ENCODE data around the gene HSD17B4.
"Not testable (repeated sequence)": the region's sequence is repeated elsewhere in the genome, so short reads cannot be mapped to it uniquely, and the experiment has no call there.

Gene HSD17B4

DNA sequence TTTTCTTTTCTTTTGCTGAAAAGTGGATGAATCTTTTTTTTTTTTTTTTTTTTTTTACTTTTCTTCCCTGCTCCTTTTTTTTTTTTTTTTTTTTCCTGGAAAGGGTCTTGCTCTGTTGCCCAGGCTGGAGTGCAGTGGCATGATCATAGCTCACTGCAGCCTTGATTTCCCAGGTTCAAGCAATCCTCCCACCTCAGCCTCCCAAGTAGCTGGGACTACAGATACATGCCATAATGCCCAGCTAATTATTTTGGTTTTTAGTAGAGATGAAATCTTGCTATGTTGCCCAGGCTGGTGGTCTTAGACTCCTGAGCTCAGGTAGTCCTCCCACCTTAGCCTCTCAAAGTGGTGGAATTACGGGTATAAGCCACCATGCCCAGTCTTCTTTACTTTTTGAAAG lies 20.9 kb downstream of the HSD17B4 start:
- TF ChIP-seq, protein P1, sequence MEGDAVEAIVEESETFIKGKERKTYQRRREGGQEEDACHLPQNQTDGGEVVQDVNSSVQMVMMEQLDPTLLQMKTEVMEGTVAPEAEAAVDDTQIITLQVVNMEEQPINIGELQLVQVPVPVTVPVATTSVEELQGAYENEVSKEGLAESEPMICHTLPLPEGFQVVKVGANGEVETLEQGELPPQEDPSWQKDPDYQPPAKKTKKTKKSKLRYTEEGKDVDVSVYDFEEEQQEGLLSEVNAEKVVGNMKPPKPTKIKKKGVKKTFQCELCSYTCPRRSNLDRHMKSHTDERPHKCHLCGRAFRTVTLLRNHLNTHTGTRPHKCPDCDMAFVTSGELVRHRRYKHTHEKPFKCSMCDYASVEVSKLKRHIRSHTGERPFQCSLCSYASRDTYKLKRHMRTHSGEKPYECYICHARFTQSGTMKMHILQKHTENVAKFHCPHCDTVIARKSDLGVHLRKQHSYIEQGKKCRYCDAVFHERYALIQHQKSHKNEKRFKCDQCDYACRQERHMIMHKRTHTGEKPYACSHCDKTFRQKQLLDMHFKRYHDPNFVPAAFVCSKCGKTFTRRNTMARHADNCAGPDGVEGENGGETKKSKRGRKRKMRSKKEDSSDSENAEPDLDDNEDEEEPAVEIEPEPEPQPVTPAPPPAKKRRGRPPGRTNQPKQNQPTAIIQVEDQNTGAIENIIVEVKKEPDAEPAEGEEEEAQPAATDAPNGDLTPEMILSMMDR (IDR thresholded peaks at IDR 0.05; ENCODE audit: low read length, missing control alignments), result no peak
- H3K4me3 ChIP-seq (replicated peaks; ENCODE audit: low read depth, low read length), result no peak overlapping the region
- no peak for DNase-seq (ENCODE audit: low read depth)

DNA sequence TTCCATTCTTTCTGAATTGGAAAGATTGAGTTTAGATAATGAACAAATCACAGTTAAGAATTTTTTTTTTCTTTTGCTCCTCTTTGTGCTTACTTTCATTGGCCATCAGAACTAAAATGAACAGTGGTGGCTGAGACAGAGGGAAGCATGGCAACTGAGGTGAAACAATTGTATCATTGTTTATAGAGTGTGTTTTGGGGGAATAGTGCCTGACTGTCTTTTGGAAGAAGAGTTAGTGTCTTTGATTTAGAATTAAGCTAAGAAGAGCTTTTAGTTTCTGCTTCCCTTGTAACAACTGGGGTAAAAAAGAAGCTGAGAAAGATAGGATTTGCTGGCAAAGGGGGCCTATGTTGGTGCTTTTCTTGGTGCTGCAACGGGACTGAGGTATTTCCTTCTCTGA lies 24.0 kb downstream of the HSD17B4 start:
- DNase-seq (ENCODE audit: low read depth), result no peak
- TF ChIP-seq, protein P1 (IDR thresholded peaks at IDR 0.05; ENCODE audit: low read length, missing control alignments), result no peak
- H3K4me3 ChIP-seq (replicated peaks; ENCODE audit: low read depth, low read length), result no peak overlapping the region

DNA sequence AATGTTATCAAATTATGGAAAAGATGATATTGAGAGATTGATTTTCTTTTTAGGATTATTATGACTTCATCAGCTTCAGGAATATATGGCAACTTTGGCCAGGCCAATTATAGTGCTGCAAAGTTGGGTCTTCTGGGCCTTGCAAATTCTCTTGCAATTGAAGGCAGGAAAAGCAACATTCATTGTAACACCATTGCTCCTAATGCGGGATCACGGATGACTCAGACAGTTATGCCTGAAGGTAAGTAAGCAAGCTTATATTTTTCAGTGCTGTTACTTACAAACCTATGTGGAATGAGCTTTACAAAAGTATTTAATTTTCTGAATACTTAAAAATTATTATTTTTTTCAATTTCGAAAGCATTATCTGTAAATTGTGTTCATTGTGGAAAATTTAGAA lies 26.5 kb downstream of the HSD17B4 start:
- H3K4me3 ChIP-seq (replicated peaks; ENCODE audit: low read depth, low read length), result no peak overlapping the region
- TF ChIP-seq, protein P1 (IDR thresholded peaks at IDR 0.05; ENCODE audit: low read length, missing control alignments), result no peak
- no peak for DNase-seq (ENCODE audit: low read depth)

DNA sequence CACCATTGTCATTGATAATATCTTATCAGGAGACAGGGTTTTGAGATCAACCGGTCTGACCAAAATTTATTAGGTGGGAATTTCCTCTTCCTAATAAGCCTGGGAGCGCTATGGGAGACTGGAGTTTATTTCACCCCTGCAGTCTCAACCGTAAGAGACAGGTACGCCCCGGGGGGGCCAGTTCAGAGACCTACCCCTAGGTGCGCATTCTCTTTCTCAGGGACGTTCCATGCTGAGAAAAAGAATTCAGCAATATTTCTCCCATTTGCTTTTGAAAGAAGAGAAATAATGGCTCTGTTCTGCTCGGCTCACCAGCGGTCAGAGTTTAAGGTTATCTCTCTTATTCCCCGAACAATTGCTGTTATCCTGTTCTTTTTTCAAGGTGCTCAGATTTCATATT lies 28.3 kb downstream of the HSD17B4 start:
- DNase-seq (ENCODE audit: low read depth), result not testable (repeated sequence)

DNA sequence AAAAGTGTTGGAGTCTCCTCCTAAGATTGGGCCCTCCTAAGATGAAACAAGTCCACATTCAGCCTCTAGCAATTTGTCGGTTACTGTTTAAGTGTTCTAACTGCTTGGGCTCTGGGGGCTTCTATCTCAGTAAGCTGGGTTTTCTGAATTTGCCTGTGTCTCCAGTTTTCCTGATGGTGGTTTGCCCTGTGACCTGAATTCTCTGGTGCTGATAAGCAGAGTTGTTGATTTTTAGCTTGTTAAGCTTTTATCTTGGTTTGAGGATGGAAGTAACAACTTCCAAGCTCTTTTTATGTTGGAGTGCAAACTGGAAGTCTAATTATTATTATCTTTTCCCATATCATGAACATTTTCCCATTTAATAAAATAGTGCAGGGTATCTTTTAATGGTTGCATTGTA lies 30.9 kb downstream of the HSD17B4 start:
- no peak overlapping the region for H3K4me3 ChIP-seq (replicated peaks; ENCODE audit: low read depth, low read length)
- DNase-seq (ENCODE audit: low read depth), result no peak
- TF ChIP-seq, protein P1 (IDR thresholded peaks at IDR 0.05; ENCODE audit: low read length, missing control alignments), result no peak

More for the DNA sequence above, 28.3 kb downstream of the HSD17B4 start:
- H3K4me3 ChIP-seq (replicated peaks; ENCODE audit: low read depth, low read length), result not testable (repeated sequence)

DNA sequence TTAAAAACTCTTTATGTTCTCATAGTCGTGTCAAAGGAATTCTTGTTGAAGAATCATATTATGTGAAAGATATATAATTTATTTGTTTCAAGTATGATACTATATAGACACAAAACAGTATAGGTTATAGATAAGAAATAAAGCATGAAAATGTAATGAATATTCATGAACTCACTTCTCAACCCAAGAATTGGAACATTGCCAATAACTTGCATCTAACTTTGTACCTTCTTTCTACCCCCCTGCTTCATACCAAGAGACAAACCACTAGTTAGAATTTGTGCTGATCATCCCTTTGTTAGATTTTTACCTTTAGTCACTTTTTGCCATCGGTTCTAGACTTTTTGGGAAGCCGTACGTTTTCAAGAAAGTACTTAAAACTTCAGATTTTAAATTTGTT lies 32.6 kb downstream of the HSD17B4 start:
- no peak for DNase-seq (ENCODE audit: low read depth)
- TF ChIP-seq, protein P1 (IDR thresholded peaks at IDR 0.05; ENCODE audit: low read length, missing control alignments), result no peak
- H3K4me3 ChIP-seq (replicated peaks; ENCODE audit: low read depth, low read length), result no peak overlapping the region

DNA sequence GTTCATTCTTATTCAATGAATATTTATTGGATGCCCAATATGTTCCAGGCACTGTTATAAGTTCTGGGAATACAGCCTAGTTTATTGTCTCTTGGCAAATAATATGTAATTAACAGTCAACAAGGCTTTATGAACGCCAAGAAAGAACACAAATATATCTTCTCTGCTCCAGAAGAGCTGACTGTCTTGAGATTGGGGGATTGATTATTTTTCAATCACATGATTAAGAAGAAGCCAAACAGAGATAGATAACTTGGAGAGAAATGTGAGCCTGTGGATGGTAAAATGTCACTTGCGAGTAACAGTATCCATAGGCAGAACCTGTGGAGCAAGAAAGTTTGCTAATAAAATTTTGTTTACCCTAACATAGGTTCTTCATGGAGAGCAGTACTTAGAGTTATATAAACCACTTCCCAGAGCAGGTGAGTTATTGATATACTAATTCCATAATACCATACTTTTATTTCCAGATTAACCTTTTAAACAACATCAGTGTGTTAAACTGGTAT lies 49.4 kb downstream of the HSD17B4 start:
- TF ChIP-seq, protein P1 (IDR thresholded peaks at IDR 0.05; ENCODE audit: low read length, missing control alignments), result no peak
- no peak overlapping the region for H3K4me3 ChIP-seq (replicated peaks; ENCODE audit: low read depth, low read length)
- DNase-seq (ENCODE audit: low read depth), result no peak

DNA sequence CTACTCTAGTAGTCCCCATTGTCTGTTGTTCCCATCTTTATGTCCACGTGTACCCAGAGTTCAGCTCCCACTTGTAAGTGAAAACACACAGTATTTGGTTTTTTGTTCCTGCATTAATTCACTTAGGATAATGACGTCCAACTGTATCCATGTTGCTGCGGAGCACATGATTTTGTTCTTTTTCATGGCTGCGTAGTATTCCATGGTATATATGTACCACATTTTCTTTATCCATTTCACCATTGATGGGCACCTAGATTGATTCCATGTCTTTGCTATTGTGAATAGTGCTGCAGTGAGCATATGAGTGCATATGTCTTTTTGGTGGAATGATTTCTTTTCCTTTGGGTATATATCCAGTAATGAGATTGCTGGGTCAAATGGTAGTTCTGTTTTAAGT lies 51.6 kb downstream of the HSD17B4 start:
- not testable (repeated sequence) for DNase-seq (ENCODE audit: low read depth); H3K4me3 ChIP-seq (replicated peaks; ENCODE audit: low read depth, low read length)

Measured in fibroblast of pulmonary artery (primary cell).